ENCODE measurements around the gene SLC27A3.
"Not testable (repeated sequence)": the region's sequence is repeated elsewhere in the genome, so short reads cannot be mapped to it uniquely, and the experiment has no call there.

The SLC27A3 gene

DNA sequence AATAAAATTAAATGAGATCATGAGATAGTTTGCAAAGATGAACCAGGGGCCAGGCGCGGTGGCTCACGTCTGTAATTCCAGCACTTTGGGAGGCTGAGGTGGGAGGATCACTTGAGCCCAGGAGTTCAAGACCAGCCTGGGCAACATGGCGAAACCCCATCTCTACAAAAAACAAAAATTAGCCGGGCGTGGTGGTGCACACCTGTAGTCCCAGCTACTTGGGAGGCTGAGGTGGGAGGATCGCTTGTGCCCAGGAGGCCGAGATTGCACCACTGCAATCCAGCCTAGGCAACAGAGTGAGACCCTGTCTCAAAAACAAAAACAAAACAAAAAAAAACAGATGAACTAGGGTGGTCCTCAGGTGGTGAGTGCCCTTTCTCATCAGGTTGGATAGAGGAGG, 7.4 kb downstream of the SLC27A3 start:
- DNase-seq: not testable (repeated sequence)

GRCh38 chr1:153783233-153784190, 8.3 kb downstream of the SLC27A3 start:
- peak; percentile 97 for DNase-seq

- no peak for DNase-seq
These were observed 11.0 kb downstream of the SLC27A3 start for GRCh38 chr1:153786038-153786790.

- DNase-seq: no peak
These were observed 14.3 kb downstream of the SLC27A3 start for GRCh38 chr1:153789478-153790034.

- DNase-seq: peak; percentile 66
These were observed 15.2 kb downstream of the SLC27A3 start for GRCh38 chr1:153790313-153790965.

GRCh38 chr1:153790966-153791647, 15.9 kb downstream of the SLC27A3 start:
- DNase-seq: no peak

DNA sequence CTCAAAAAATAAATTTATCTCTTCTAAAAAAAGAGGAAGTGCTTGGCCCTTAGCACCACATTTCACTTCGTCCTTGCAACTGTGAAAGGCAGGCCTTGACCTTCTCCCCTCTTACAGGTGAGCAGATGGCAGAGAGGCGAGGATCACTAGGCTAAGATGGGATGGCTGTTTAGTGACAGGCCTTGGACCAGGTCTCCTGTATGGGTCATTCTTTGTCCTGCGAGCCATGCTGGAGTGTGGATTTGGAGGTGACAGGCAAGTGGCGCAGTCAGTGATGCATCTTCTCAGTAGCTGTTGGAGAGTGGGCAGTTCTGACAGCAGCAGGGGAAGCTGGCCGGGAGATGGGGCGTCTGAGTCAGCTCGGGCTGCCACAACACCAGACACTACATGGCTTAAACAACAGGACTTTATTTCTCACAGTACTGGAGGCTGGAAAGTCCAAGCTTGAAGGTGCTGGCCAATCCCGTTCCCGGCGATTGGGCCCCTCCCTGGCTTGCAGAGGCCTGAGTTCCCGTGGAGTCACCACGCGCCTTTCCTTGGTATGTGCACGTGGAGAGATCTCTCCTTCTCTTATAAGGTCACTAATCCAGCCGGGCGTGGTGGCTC, 16.5 kb downstream of the SLC27A3 start:
- no peak for DNase-seq

- no peak for DNase-seq
These were observed 17.4 kb downstream of the SLC27A3 start for GRCh38 chr1:153792631-153793041.

DNA sequence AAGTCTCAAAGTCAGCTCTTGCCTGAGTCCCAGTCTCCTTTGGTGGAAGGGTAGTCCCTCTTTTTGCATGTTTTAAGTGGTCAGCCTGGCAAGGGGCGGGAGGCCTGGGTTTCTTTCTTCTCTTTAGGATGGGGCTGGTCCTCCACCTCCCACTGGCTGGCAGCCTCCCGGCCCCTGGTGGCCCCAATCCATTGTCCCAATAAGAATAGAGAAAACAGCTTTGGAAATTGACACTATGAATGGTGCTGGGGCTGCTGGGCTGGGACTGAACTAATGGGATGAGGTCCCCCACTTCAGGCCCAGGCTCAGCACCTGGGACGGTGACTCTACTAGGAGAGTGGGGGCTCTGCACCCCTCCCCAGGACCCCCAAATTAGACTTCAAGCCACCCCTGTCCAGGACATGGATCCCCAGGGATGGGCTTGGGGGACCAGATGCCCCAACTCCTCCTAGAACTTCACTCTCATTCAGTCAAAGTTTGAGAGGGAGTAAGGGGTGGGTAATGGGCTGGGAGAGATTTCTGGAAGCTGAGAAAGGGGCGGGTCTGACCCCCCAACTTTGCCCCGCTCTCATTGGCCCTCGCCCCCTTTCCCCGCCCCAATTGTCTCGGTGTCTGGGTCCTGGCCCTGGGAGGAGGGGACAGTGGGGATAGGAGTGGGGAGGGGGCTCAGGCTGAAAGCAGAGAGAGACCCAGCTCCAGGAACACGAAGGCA, 18.2 kb downstream of the SLC27A3 start:
- DNase-seq: peak; percentile 60

GRCh38 chr1:153793973-153794615, 18.9 kb downstream of the SLC27A3 start:
- no peak for DNase-seq

- DNase-seq: peak; percentile 90
These were observed 19.6 kb downstream of the SLC27A3 start for GRCh38 chr1:153794624-153795329.

GRCh38 chr1:153795330-153795837, 20.2 kb downstream of the SLC27A3 start:
- DNase-seq: no peak

GRCh38 chr1:153795934-153796785, 21.0 kb downstream of the SLC27A3 start:
- DNase-seq: no peak

- DNase-seq: peak; percentile 86
These were observed 21.8 kb downstream of the SLC27A3 start for GRCh38 chr1:153796786-153797659.

DNA sequence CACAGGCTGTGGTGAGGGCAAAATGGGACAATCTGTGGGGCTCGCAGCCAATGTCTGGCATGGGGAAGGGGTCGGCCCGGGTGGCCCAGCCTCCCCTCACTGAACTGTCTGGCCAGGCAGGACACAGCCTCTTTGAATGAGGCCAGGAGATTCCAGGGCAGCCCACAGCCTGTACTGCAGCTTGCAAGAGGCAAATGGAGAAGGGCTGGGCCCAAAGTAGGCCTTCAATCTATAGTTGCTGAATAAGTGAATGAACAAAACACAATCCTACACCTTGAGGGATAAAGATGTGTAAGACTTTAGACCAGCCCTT, 23.2 kb downstream of the SLC27A3 start:
- no peak for DNase-seq

- DNase-seq: no peak
These were observed 23.8 kb downstream of the SLC27A3 start for GRCh38 chr1:153799016-153799415.

DNA sequence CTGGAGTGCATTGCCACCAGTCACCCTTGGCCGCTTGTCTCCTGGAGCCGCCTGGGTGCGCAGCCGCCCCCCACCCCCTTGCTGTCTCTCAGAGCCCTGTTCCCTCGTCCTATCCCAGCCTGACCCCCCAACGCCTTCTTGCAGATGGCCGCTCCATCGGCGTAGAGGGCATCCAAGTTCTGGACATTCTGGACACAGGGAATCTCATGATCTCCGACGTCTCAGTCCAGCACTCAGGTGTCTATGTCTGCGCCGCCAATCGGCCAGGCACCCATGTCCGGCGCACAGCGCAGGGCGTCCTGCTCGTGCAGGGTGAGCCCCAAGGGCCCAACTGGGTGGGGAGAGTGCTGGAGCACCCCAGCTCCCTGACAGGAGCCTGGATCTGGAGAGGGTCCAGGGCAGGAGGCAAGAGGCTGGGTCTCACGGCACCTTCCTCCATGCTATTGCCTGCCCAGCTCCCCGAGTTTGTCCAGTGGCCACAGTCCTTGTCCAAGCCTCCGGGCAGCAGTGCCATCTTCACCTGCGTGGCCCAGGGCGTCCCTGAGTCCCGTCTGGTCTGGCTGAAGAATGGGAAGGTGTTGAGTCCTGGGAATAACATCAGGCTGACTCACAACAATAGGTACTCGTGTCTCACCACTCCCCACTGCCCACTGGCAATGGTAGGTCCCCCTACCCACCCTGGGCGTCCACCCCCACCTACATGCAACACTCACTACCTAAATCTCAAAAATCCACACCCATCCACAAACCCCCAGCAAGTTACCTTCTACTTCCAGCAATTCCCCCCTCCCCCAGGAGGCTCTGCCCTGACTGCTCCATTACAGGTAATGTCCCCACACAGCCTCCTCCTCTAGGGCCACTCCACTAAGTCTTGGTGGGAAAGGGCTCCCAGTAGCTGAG, 24.6 kb downstream of the SLC27A3 start:
- no peak for DNase-seq
